GM20000 (cell line): ENCODE measurements around the gene CD34.

Experiments
- DNase-seq: peaks from one replicate; pipeline ENCODE4 v3.0.0; 2012; ENCODE audit warnings: low spot score
- CTCF ChIP-seq: IDR thresholded peaks from 2 replicates; pipeline ENCODE4 v1.5.1; 2012; ENCODE audit warnings: mild to moderate bottlenecking, control low read depth; ENCODE audit errors: extremely low read depth, missing control alignments

Gene CD34

DNA sequence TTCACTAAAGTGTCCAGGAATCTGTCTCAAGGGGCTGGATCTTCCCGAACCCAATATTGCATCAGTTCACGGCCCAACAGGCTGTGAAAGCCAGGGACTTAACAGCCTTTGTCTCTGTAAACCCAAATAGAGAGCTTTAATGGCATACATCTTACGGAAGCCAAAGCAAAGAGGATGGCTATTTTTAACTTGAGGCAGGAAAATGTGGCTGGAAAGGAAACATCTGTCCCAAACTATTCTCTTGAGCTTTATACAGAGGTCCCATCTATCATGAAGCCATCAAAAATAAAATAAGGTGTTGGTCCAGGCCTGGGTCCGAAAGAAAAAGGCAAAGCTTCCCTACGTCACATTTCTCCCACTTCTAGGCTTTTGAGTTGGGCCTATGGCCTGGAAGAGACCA, 7.7 kb upstream of the CD34 start:
- TF ChIP-seq CTCF, result no peak
- no peak for DNase-seq

GRCh38 chr1:207918011-207918410, 7.1 kb upstream of the CD34 start:
- DNase-seq, result no peak
- no peak for TF ChIP-seq CTCF

GRCh38 chr1:207917080-207917479, 6.2 kb upstream of the CD34 start:
- no peak for TF ChIP-seq CTCF
- DNase-seq, result no peak

DNA sequence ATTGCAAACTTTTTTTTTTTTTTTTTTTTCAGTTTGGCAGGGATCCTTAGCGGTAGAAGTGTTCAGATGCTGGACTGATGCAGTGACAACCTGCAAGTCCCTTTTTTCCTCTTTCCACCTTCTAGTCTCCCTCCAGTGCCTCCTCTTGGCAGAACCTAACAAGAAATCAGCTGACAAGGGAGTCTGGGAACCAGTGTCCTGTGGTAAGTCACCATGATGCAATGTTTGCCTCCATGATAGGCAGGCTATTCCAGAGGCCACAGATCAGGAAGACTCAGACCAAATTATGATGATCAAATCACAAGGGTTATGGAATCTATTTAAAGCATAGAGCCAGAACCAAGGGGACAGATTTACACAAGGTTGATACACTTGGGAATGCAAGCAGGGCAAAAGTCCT, 3.0 kb upstream of the CD34 start:
- no peak for DNase-seq

GRCh38 chr1:207911856-207912760, 1.2 kb upstream of the CD34 start:
- DNase-seq, result no peak
- no peak for TF ChIP-seq CTCF

More for the DNA sequence above, 3.0 kb upstream of the CD34 start:
- TF ChIP-seq CTCF, result no peak

- no peak for DNase-seq
- TF ChIP-seq CTCF, result no peak
Observed at GRCh38 chr1:207909687-207910086, 1.2 kb downstream of the CD34 start.

DNA sequence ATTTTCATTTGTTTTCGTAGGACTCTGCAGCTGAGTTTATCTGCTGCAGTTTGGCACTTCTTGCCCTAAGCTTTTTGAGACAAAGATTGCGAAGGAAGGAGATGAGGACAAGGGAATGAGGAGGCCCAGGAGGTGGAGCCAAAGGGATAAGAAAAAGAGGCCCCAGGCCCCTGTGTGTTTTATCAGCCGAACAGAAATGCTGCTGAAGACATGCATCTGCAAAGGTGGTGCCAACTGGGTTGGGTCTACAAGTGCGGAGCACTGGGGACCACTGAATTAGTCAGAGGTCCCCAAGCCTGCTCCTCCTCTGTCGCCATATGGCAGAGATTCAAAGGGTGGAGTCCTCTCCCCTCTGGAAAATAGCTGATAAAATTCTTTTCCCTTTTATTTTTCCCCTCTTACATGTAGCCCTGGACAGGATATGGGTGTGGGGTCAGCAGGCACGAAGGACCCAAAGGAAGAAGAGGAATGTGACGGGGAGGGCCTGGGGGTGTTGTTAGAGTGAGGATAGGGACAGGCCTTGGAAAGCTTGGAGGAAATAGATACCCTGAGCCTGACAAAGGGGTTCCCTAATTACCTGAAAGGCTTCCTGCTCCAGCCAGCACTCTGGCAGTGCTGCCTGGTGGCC, 2.7 kb downstream of the CD34 start:
- no peak for DNase-seq
- no peak for TF ChIP-seq CTCF
